H1 (cell line): Measurements from ENCODE around the gene GOLGA6C. TPM values are rescaled to one million over a fixed set of nuclear protein-coding genes. Genes with fewer than 3 reads are reported as not detected.
"Not testable (repeated sequence)": the region's sequence is repeated elsewhere in the genome, so short reads cannot be mapped to it uniquely, and the experiment has no call there.

Experiments used
- CTCF ChIA-PET: fragments of 300-600 bp; sonication (Branson Sonifier 250); formaldehyde crosslinking; loops from one replicate; lab custom pipeline; 2021; ENCODE audit not compliant: partially characterized antibody; lab: Charles Lee
- POLR2A ChIA-PET: fragments of 300-600 bp; sonication (Branson Sonifier 250); formaldehyde crosslinking; loops from one replicate; lab custom pipeline; 2021; ENCODE audit warnings: inconsistent platforms; ENCODE audit not compliant: partially characterized antibody; lab: Charles Lee
- DNase-seq, 2 experiments: peaks; one replicate each; pipeline versions ENCODE4 v3.0.0 to v3.0.0-alpha.2; 2010 to 2022; ENCODE audit warnings: low spot score in 2 of 2, low read depth in 1 of 2, mixed read lengths in 1 of 2
- FAIRE-seq: peaks from 2 replicates; lab custom pipeline; 2011; peaks lifted over from hg19 to GRCh38; lab: Jason Lieb, UNC
- H2AFZ ChIP-seq: 2 replicates; pipeline ENCODE4 v1.8.1; 2012; ENCODE audit warnings: low read length, inconsistent platforms
- H2AK5ac ChIP-seq: 2 replicates; pipeline ENCODE4 v1.6.1; 2013; ENCODE audit warnings: low read depth, low read length
- H2BK120ac ChIP-seq: replicated peaks from 2 replicates; pipeline ENCODE3; 2013; ENCODE audit warnings: low read depth, low read length, inconsistent platforms
- H2BK12ac ChIP-seq: 2 replicates; pipeline ENCODE4 v1.6.1; 2013; ENCODE audit warnings: low read depth, low read length
- H2BK15ac ChIP-seq: 2 replicates; pipeline ENCODE4 v1.6.1; 2013; ENCODE audit warnings: low read length
- H2BK20ac ChIP-seq: 2 replicates; pipeline ENCODE4 v1.6.1; 2013; ENCODE audit warnings: low read length
- H2BK5ac ChIP-seq: 2 replicates; pipeline ENCODE4 v1.6.1; 2013; ENCODE audit warnings: low read depth, low read length
- H3K14ac ChIP-seq: 2 replicates; pipeline ENCODE4 v1.6.1; 2013; ENCODE audit warnings: inconsistent platforms; ENCODE audit not compliant: insufficient read length
- H3K18ac ChIP-seq: 2 replicates; pipeline ENCODE4 v1.6.1; 2013; ENCODE audit warnings: low read length; ENCODE audit errors: extremely low read depth
- H3K23ac ChIP-seq: 2 replicates; pipeline ENCODE4 v1.6.1; 2013; ENCODE audit warnings: inconsistent platforms; ENCODE audit not compliant: insufficient read length
- H3K23me2 ChIP-seq: 2 replicates; pipeline ENCODE4 v1.6.1; 2013; ENCODE audit warnings: low read depth, low read length
- H3K27ac ChIP-seq: 2 replicates; pipeline ENCODE4 v1.6.1; 2011; ENCODE audit warnings: low read depth, low read length, inconsistent platforms
- H3K27me3 ChIP-seq, 4 experiments: replicated peaks in 1 of 4; 1 replicate in 1 of 4; 2 replicates in 3 of 4; pipeline versions ENCODE4 v1.6.1 to v1.8.1; 2011 to 2013; ENCODE audit warnings: low read length in 3 of 4, mild to moderate bottlenecking in 3 of 4, inconsistent platforms in 2 of 4, mixed read lengths in 2 of 4, moderate library complexity in 1 of 4; ENCODE audit not compliant: control insufficient read depth in 3 of 4, insufficient read depth in 3 of 4; ENCODE audit errors: extremely low read depth in 1 of 4
- H3K36me3 ChIP-seq, 4 experiments: 2 replicates each; pipeline versions ENCODE4 v1.6.1 to v1.8.1; 2011 to 2013; ENCODE audit warnings: mild to moderate bottlenecking in 4 of 4, low read length in 3 of 4, moderate library complexity in 2 of 4, control low read depth in 1 of 4, inconsistent platforms in 1 of 4; ENCODE audit not compliant: insufficient read depth in 4 of 4, control insufficient read depth in 2 of 4
- H3K4ac ChIP-seq: replicated peaks from 2 replicates; pipeline ENCODE3; 2013; ENCODE audit warnings: low read length, low read depth, mixed read lengths, inconsistent platforms; ENCODE audit not compliant: insufficient read length
- H3K4me1 ChIP-seq, 4 experiments: replicated peaks in 1 of 4; 1 replicate in 1 of 4; 2 replicates in 3 of 4; pipeline versions ENCODE4 v1.6.1 to v1.8.1; 2011 to 2013; ENCODE audit warnings: low read length in 3 of 4, inconsistent platforms in 2 of 4, mixed read lengths in 1 of 4; ENCODE audit not compliant: insufficient read depth in 4 of 4, control insufficient read depth in 3 of 4
- H3K4me2 ChIP-seq, 2 experiments: 2 replicates each; pipeline versions ENCODE4 v1.6.1 to v1.8.1; 2011 to 2013; ENCODE audit warnings: low read depth in 2 of 2, low read length in 2 of 2, control low read depth in 1 of 2, inconsistent platforms in 1 of 2, mild to moderate bottlenecking in 1 of 2; ENCODE audit not compliant: insufficient read depth in 1 of 2
- H3K4me3 ChIP-seq, 4 experiments: fragments of 200-600, 300-600 bp in 1 of 4; sonication (generic), shearing (Covaris generic), sonication (Bioruptor Twin) in 1 of 4; 2 replicates each; pipeline versions ENCODE4 v1.5.1 to v1.8.1; 2011 to 2016; ENCODE audit warnings: low read length in 4 of 4, low read depth in 3 of 4, control low read depth in 2 of 4, inconsistent platforms in 2 of 4, mild to moderate bottlenecking in 2 of 4, mixed read lengths in 1 of 4, moderate library complexity in 1 of 4; ENCODE audit not compliant: insufficient read depth in 2 of 4; ENCODE audit errors: extremely low read depth in 1 of 4
- H3K56ac ChIP-seq: replicated peaks from 2 replicates; pipeline ENCODE3; 2013; ENCODE audit warnings: low read depth, mild to moderate bottlenecking, mixed read lengths, low read length, inconsistent platforms; ENCODE audit not compliant: insufficient read length
- H3K79me1 ChIP-seq: 2 replicates; pipeline ENCODE4 v1.6.1; 2013; ENCODE audit warnings: low read depth, low read length, control low read depth
- H3K79me2 ChIP-seq, 2 experiments: 2 replicates each; pipeline versions ENCODE4 v1.6.1 to v1.8.1; 2012 to 2013; ENCODE audit warnings: low read length in 2 of 2, mild to moderate bottlenecking in 2 of 2, inconsistent platforms in 1 of 2; ENCODE audit not compliant: insufficient read depth in 2 of 2, control insufficient read depth in 1 of 2
- H3K9ac ChIP-seq, 4 experiments: replicated peaks in 1 of 4; 1 replicate in 1 of 4; 2 replicates in 3 of 4; pipeline versions ENCODE4 v1.6.1 to v1.8.1; 2011 to 2013; ENCODE audit warnings: low read depth in 3 of 4, low read length in 3 of 4, control low read depth in 2 of 4, mild to moderate bottlenecking in 2 of 4, moderate library complexity in 2 of 4, inconsistent platforms in 1 of 4; ENCODE audit errors: extremely low read depth in 1 of 4
- H3K9me3 ChIP-seq, 2 experiments: 2 replicates each; pipeline versions ENCODE4 v1.6.1 to v1.8.1; 2012 to 2013; ENCODE audit warnings: mild to moderate bottlenecking in 2 of 2, moderate library complexity in 2 of 2, control low read depth in 1 of 2, inconsistent platforms in 1 of 2, low read depth in 1 of 2, low read length in 1 of 2, mixed read lengths in 1 of 2; ENCODE audit not compliant: insufficient read depth in 2 of 2
- H4K20me1 ChIP-seq, 2 experiments: replicated peaks in 1 of 2; 2 replicates each; pipeline versions ENCODE3 to v1.8.1; 2011 to 2013; ENCODE audit warnings: inconsistent platforms in 2 of 2, low read length in 2 of 2, mild to moderate bottlenecking in 1 of 2; ENCODE audit not compliant: insufficient read depth in 2 of 2, control insufficient read depth in 1 of 2
- H4K5ac ChIP-seq: 2 replicates; pipeline ENCODE4 v1.6.1; 2013; ENCODE audit warnings: low read length, low read depth, mixed read lengths, inconsistent platforms; ENCODE audit not compliant: insufficient read length
- H4K8ac ChIP-seq: 2 replicates; pipeline ENCODE4 v1.8.0; 2013; ENCODE audit warnings: mild to moderate bottlenecking, moderate library complexity, low read length, inconsistent platforms; ENCODE audit not compliant: insufficient read depth; ENCODE audit errors: extremely low read depth
- H4K91ac ChIP-seq: replicated peaks from 2 replicates; pipeline ENCODE3; 2013; ENCODE audit warnings: low read length, mixed read lengths, inconsistent platforms; ENCODE audit not compliant: insufficient read length
- WGBS, 2 experiments: shearing (Covaris generic) in 1 of 2; methylation state at CpG; one replicate each; pipeline versions ENCODE4 v1.1.6 to v1.1.7; 2013 to 2015; ENCODE audit warnings: low lambda C conversion rate in 2 of 2, mixed read lengths in 2 of 2, inconsistent platforms in 1 of 2, low coverage in 1 of 2, missing lambda C conversion rate in 1 of 2; ENCODE audit not compliant: insufficient replicate concordance in 2 of 2, insufficient coverage in 1 of 2, insufficient read length in 1 of 2; ENCODE audit errors: extremely low coverage in 1 of 2, missing lambda C conversion rate in 1 of 2; 5-methylcytosine and 5-hydroxymethylcytosine counted together
- polyA plus RNA-seq, 7 experiments: library from polyadenylated mRNA; depleted of rRNA in 3 of 7; stranded (reverse) in 5 of 7; unstranded in 2 of 7; fragments of >200 nt in 5 of 7; fragments of 200-250 nt in 2 of 7; gene quantifications; 1 replicate in 5 of 7; 2 replicates in 1 of 7; 4 replicates in 1 of 7; pipeline versions ENCODE4 v1.2.1 to v1.2.3, GENCODE V29; 2011 to 2013; ENCODE audit warnings: missing spikeins in 2 of 7, mixed read lengths in 2 of 7
- total RNA-seq: library from RNA; stranded (reverse); fragmentation: NEBNext Ultra II Directional; extraction: Animal tissue kit (Norgen Biotek cat#: 25700); gene quantifications from 2 replicates; pipeline ENCODE4 v1.2.1, GENCODE V29; 2021

Gene GOLGA6C
- total and polyA plus RNA-seq, 2 of the 8 experiments (the other 6 are each of a cell fraction or from before 2014, with no cell fraction given) = 0.14 to 0.35 TPM

- H3K27ac ChIP-seq, H4K91ac ChIP-seq, H2BK120ac ChIP-seq, H3K27me3 ChIP-seq, H3K79me1 ChIP-seq, H2BK5ac ChIP-seq, H2BK15ac ChIP-seq, H3K9me3 ChIP-seq, H3K36me3 ChIP-seq, FAIRE-seq, H2AFZ ChIP-seq, H3K9ac ChIP-seq, DNase-seq, H3K4me3 ChIP-seq, H3K14ac ChIP-seq, H4K20me1 ChIP-seq, H3K4me2 ChIP-seq, H3K23ac ChIP-seq, H3K23me2 ChIP-seq, H3K4me1 ChIP-seq, POLR2A ChIA-PET, H3K79me2 ChIP-seq, H2BK12ac ChIP-seq, CTCF ChIA-PET, H2AK5ac ChIP-seq, H4K8ac ChIP-seq, H3K4ac ChIP-seq, H3K56ac ChIP-seq, H4K5ac ChIP-seq, H2BK20ac ChIP-seq, H3K18ac ChIP-seq: not testable (repeated sequence)
- 88% methylated on average over 1 of the region's 1 CpG; no CpG with 5 or more reads in 1 of the 2 experiments for whole genome bisulfite sequencing, 2 experiments
These were observed 12.4 kb upstream of the GOLGA6C start for GRCh38 chr15:75245741-75246140.

- not testable (repeated sequence) for H3K79me1 ChIP-seq, H3K56ac ChIP-seq, H3K4me1 ChIP-seq, H3K27me3 ChIP-seq, H3K9me3 ChIP-seq, H3K4me2 ChIP-seq, H3K4ac ChIP-seq, H2BK12ac ChIP-seq, H2BK20ac ChIP-seq, H3K27ac ChIP-seq, H3K36me3 ChIP-seq, H3K4me3 ChIP-seq, H3K79me2 ChIP-seq, H2AFZ ChIP-seq, H2BK120ac ChIP-seq, H3K14ac ChIP-seq, H4K91ac ChIP-seq, H4K8ac ChIP-seq, H2AK5ac ChIP-seq, H4K20me1 ChIP-seq, H3K18ac ChIP-seq, H3K9ac ChIP-seq, FAIRE-seq, H4K5ac ChIP-seq, H3K23me2 ChIP-seq, H2BK5ac ChIP-seq, H3K23ac ChIP-seq, H2BK15ac ChIP-seq
- ChIA-PET POLR2A (interaction anchor here (1.5 kb wide), 1 partner anchor 41 kb away, joined by 4 read pairs; no protein-coding TSS in a partner anchor), CTCF (interaction anchor here (0.6 to 1.4 kb wide), 7 partner anchors 13 to 348 kb away, joined by 3 to 5 read pairs (median 4); no protein-coding TSS in a partner anchor)
- 92% methylated on average over 6 of the region's 6 CpGs; no CpG with 5 or more reads in 1 of the 2 experiments for WGBS, 2 experiments
- peak in 1 of 2 experiments; percentile 37 for DNase-seq
These were observed 9.1 kb upstream of the GOLGA6C start for GRCh38 chr15:75248991-75249390.
